Measurements from ENCODE around the gene MGRN1.

MGRN1 gene

GRCh38 chr16:4687416-4687815 lies 62.8 kb downstream of the MGRN1 start:
- Histone ChIP-seq H3K9ac (ENCODE audit: insufficient read length) (no peak overlapping the region), H3K36me3 (ENCODE audit: insufficient read depth, low read length) (no peaks in the 10 kb centered on the region)

GRCh38 chr16:4687946-4688673 lies 63.5 kb downstream of the MGRN1 start:
- DNase-seq (ENCODE audit: low read depth, low spot score) = no peak
- TF ChIP-seq EZH2 (IDR thresholded peaks at IDR 0.05) = no peak
- no peak for TF ChIP-seq FOXP2 (optimal IDR thresholded peaks at IDR 0.05; ENCODE audit: control extremely low read depth, extremely low read length, insufficient read depth)
- TF ChIP-seq POLR2AphosphoS5 (IDR thresholded peaks at IDR 0.05; ENCODE audit: borderline replicate concordance, low read depth, low read length) = no peak
- H3K9ac ChIP-seq (ENCODE audit: insufficient read length) = no peak overlapping the region
- H3K4me3 ChIP-seq = no peak overlapping the region
- no peaks in the 10 kb centered on the region for H3K9me3 ChIP-seq (ENCODE audit: low read depth, low read length)
- no peak overlapping the region for H3K27ac ChIP-seq
- H3K36me3 ChIP-seq (ENCODE audit: insufficient read depth, low read length) = no peaks in the 10 kb centered on the region

More at GRCh38 chr16:4687416-4687815, 62.8 kb downstream of the MGRN1 start:
- no peak for DNase-seq (ENCODE audit: low read depth, low spot score)
- Histone ChIP-seq H3K4me3 (no peak overlapping the region), H3K9me3 (ENCODE audit: low read depth, low read length) (no peaks in the 10 kb centered on the region), H3K27ac (no peak overlapping the region)
- TF ChIP-seq FOXP2 (optimal IDR thresholded peaks at IDR 0.05; ENCODE audit: control extremely low read depth, extremely low read length, insufficient read depth) (no peak), POLR2AphosphoS5 (IDR thresholded peaks at IDR 0.05; ENCODE audit: borderline replicate concordance, low read depth, low read length) (no peak), EZH2 (IDR thresholded peaks at IDR 0.05) (no peak)

- TF ChIP-seq EZH2 (IDR thresholded peaks at IDR 0.05) (no peak), POLR2AphosphoS5 (IDR thresholded peaks at IDR 0.05; ENCODE audit: borderline replicate concordance, low read depth, low read length) (no peak), FOXP2 (optimal IDR thresholded peaks at IDR 0.05; ENCODE audit: control extremely low read depth, extremely low read length, insufficient read depth) (no peak)
Measured at GRCh38 chr16:4688674-4689045, 64.0 kb downstream of the MGRN1 start.

DNA sequence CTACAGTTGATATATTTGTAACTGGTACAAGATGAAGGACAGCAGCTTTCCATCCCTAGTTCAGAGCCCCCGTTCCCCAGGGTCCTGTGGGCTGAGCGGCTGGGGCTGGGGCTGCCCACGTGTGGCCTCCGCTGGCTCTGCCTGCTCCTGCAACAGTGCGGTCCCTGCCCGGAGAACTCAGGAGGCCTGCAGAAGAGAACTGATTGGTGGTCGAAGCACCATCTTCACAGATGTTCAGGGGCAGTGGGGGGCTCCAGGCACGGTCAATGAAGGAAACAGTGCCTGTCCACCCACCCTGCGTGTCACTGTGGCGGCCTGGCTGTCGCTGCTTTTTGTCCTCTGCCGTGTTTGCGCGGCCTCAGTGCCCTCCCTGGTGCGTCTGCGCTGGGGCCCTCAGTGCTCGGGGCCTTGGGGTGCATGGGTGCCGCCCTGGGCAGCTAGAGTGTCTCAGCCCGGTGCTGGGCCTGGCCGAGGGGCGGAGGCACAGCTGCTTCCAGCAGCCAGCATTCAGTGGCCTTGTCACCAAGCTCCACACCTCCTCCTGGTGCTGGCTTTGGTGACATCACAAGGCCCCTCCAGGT lies 64.6 kb downstream of the MGRN1 start:
- no peak overlapping the region for H3K9ac ChIP-seq (ENCODE audit: insufficient read length)
- no peaks in the 10 kb centered on the region for H3K9me3 ChIP-seq (ENCODE audit: low read depth, low read length)
- no peak overlapping the region for H3K4me3 ChIP-seq
- H3K27ac ChIP-seq = no peak overlapping the region
- DNase-seq (ENCODE audit: low read depth, low spot score) = no peak
- H3K36me3 ChIP-seq (ENCODE audit: insufficient read depth, low read length) = no peaks in the 10 kb centered on the region
- TF ChIP-seq FOXP2 (optimal IDR thresholded peaks at IDR 0.05; ENCODE audit: control extremely low read depth, extremely low read length, insufficient read depth) = no peak

More at GRCh38 chr16:4688674-4689045, 64.0 kb downstream of the MGRN1 start:
- Histone ChIP-seq H3K9me3 (ENCODE audit: low read depth, low read length) (no peaks in the 10 kb centered on the region), H3K9ac (ENCODE audit: insufficient read length) (no peak overlapping the region), H3K27ac (no peak overlapping the region), H3K36me3 (ENCODE audit: insufficient read depth, low read length) (no peaks in the 10 kb centered on the region), H3K4me3 (no peak overlapping the region)
- DNase-seq (ENCODE audit: low read depth, low spot score) = no peak

GRCh38 chr16:4689864-4690704 lies 65.5 kb downstream of the MGRN1 start:
- Histone ChIP-seq H3K4me3 (no peak overlapping the region), H3K9me3 (ENCODE audit: low read depth, low read length) (no peaks in the 10 kb centered on the region), H3K27ac (no peak overlapping the region), H3K9ac (ENCODE audit: insufficient read length) (no peak overlapping the region), H3K36me3 (ENCODE audit: insufficient read depth, low read length) (peaks cover under 1% of the 10 kb centered on the region; the same call in 1 of the 2 replicates)
- DNase-seq (ENCODE audit: low read depth, low spot score) = no peak
- TF ChIP-seq FOXP2 (optimal IDR thresholded peaks at IDR 0.05; ENCODE audit: control extremely low read depth, extremely low read length, insufficient read depth) (no peak), EZH2 (IDR thresholded peaks at IDR 0.05) (no peak), POLR2AphosphoS5 (IDR thresholded peaks at IDR 0.05; ENCODE audit: borderline replicate concordance, low read depth, low read length) (no peak)

- no peak overlapping the region for H3K4me3 ChIP-seq
- H3K9me3 ChIP-seq (ENCODE audit: low read depth, low read length) = no peaks in the 10 kb centered on the region
- DNase-seq (ENCODE audit: low read depth, low spot score) = no peak
- H3K27ac ChIP-seq = no peak overlapping the region
- no peak overlapping the region for H3K9ac ChIP-seq (ENCODE audit: insufficient read length)
- no peak for TF ChIP-seq EZH2 (IDR thresholded peaks at IDR 0.05)
- TF ChIP-seq POLR2AphosphoS5 (IDR thresholded peaks at IDR 0.05; ENCODE audit: borderline replicate concordance, low read depth, low read length) = no peak
- no peak for TF ChIP-seq FOXP2 (optimal IDR thresholded peaks at IDR 0.05; ENCODE audit: control extremely low read depth, extremely low read length, insufficient read depth)
- peaks cover 5% of the 10 kb centered on the region; the same call in 1 of the 2 replicates for H3K36me3 ChIP-seq (ENCODE audit: insufficient read depth, low read length)
Measured at GRCh38 chr16:4690946-4691665, 66.5 kb downstream of the MGRN1 start.

DNA sequence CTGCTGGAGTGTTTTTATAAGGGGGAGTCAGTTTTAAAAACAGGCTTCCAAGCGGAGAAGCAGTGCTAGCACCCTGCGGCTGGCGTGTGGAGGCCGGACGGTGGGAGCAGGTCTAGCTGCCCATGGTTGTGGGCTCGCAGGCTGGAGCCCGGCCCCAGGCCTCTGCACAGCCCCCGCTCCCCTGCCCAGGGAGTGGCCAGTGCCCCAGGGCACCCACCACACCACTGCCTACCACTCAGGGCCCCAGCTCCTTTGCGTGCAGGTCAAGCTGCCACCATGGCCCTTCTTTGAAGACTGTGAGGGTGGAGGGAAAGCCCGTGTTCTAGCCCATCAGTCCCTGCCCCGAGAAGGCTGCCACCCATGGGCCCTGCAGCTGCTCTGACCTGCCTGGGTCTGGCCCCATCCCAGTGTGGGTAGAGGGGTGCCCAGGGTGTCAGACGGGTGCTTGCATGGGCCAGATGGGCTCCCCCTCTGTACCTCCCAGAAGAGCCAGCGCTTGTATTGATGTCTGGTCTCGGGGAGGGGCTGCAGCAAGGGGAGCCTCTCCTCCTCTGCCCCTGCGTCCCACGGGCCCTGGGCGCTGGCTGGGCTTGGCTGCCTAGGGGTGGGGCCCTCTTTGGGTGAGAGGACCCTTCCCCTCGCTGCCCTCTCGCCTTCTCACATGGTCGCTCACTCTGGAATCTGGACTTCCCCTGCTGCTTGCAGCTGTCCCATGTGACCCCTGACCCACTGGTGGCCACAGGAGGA lies 67.2 kb downstream of the MGRN1 start:
- DNase-seq (ENCODE audit: low read depth, low spot score) = no peak
- H3K27ac ChIP-seq = no peak overlapping the region
- H3K9me3 ChIP-seq (ENCODE audit: low read depth, low read length) = no peaks in the 10 kb centered on the region
- no peak overlapping the region for H3K9ac ChIP-seq (ENCODE audit: insufficient read length)
- peaks cover 9% of the 10 kb centered on the region; the same call in 1 of the 2 replicates for H3K36me3 ChIP-seq (ENCODE audit: insufficient read depth, low read length)
- H3K4me3 ChIP-seq = no peak overlapping the region
- TF ChIP-seq FOXP2 (optimal IDR thresholded peaks at IDR 0.05; ENCODE audit: control extremely low read depth, extremely low read length, insufficient read depth) (no peak), EZH2 (IDR thresholded peaks at IDR 0.05) (no peak), POLR2AphosphoS5 (IDR thresholded peaks at IDR 0.05; ENCODE audit: borderline replicate concordance, low read depth, low read length) (no peak)
